Stimulated activated CD8-positive, alpha-beta memory T cell treated with anti-CD3 and anti-CD28 coated beads, Interleukin-15, amount 100 ng/mL, for 4 hours (primary cell): ENCODE data around the gene GCK.

Experiments
- DNase-seq, 2 donors: peaks; one replicate each; pipeline ENCODE4 v3.0.0-alpha.2; 2020; ENCODE audit warnings: low read depth in 2 of 2

GCK gene

GRCh38 chr7:44189286-44189992 lies at the start of gene GCK:
Gene GCK (minus strand): TSS chr7:44189439. CDS start chr7:44188953, 486 bp downstream.
- DNase-seq: no peak

- no peak for DNase-seq
Measured at GRCh38 chr7:44238116-44238695, 49.0 kb upstream of the GCK start.

- DNase-seq: no peak
Measured at GRCh38 chr7:44237696-44238095, 48.5 kb upstream of the GCK start.

GRCh38 chr7:44236333-44236728 lies 47.1 kb upstream of the GCK start:
- no peak for DNase-seq

- no peak for DNase-seq
Measured at GRCh38 chr7:44235582-44236332, 46.5 kb upstream of the GCK start.

- DNase-seq: no peak
Measured at GRCh38 chr7:44235066-44235465, 45.8 kb upstream of the GCK start.

GRCh38 chr7:44232901-44233715 lies 43.9 kb upstream of the GCK start:
- DNase-seq: no peak

GRCh38 chr7:44232396-44232795 lies 43.2 kb upstream of the GCK start:
- no peak for DNase-seq

GRCh38 chr7:44231088-44231487 lies 41.8 kb upstream of the GCK start:
- no peak for DNase-seq

- DNase-seq: no peak
Measured at GRCh38 chr7:44230286-44230685, 41.0 kb upstream of the GCK start.

- no peak for DNase-seq
Measured at GRCh38 chr7:44229546-44230105, 40.4 kb upstream of the GCK start.

GRCh38 chr7:44228571-44229350 lies 39.5 kb upstream of the GCK start:
- no peak for DNase-seq

GRCh38 chr7:44227911-44228310 lies 38.7 kb upstream of the GCK start:
- DNase-seq: no peak

GRCh38 chr7:44226396-44226753 lies 37.1 kb upstream of the GCK start:
- no peak for DNase-seq

- no peak for DNase-seq
Measured at GRCh38 chr7:44225566-44226395, 36.5 kb upstream of the GCK start.

GRCh38 chr7:44224974-44225565 lies 35.8 kb upstream of the GCK start:
- DNase-seq: no peak

- DNase-seq: no peak
Measured at GRCh38 chr7:44224080-44224973, 35.1 kb upstream of the GCK start.

- no peak for DNase-seq
Measured at GRCh38 chr7:44223362-44224079, 34.3 kb upstream of the GCK start.
